ENCODE results near the gene TMUB1.

TMUB1 gene

GRCh38 chr7:151103973-151104372, 20.7 kb upstream of the TMUB1 start:
- no peak for DNase-seq (ENCODE audit: low read depth)

- no peak for DNase-seq (ENCODE audit: low read depth)
These were observed 19.7 kb upstream of the TMUB1 start for GRCh38 chr7:151102991-151103390.

- no peak for DNase-seq (ENCODE audit: low read depth)
These were observed 18.5 kb upstream of the TMUB1 start for GRCh38 chr7:151101621-151102396.

DNA sequence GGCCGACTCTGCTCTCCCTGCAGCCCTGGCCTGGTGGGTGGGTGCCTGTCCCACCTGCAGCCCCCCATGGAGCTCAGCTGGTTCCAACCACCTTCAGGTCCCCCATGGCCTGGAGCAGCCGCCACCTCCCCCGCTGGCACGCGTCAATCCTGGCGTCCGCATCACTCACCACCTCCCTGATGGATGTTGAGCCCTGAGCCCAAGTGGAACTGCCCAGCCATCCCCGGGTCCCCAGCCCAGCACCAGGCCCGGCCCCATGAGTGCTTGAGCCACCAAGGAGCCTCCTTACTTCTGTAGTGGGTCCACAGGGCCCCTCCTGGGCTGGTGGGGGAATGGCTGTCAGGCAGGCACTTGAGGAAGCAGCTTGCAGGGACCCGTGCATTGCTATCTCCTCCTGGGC, 17.6 kb upstream of the TMUB1 start:
- DNase-seq (ENCODE audit: low read depth), result no peak

GRCh38 chr7:151099486-151100211, 16.4 kb upstream of the TMUB1 start:
- no peak for DNase-seq (ENCODE audit: low read depth)

GRCh38 chr7:151095828-151096475, 12.7 kb upstream of the TMUB1 start:
- no peak for DNase-seq (ENCODE audit: low read depth)

- DNase-seq (ENCODE audit: low read depth), result no peak
These were observed 12.0 kb upstream of the TMUB1 start for GRCh38 chr7:151095123-151095797.

DNA sequence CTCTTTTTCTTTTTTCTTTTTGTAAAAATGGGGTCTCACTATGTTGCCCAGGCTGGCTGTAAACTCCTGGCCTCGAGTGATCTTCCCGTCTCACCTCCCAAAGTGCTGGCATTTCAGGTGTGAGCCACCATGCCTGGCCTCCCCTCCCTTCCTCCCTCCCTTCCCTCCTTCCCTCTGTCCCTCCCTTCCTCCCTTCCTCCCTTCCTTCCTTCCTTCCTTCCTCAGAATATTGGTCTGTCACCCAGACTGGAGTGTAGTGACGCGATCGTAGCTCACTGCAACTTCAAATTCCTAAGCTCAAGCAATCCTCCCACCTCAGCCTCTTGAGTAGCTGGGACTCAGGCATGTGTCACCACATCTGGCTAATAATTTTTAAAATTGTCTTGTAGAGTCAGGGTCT, 11.4 kb upstream of the TMUB1 start:
- no peak for DNase-seq (ENCODE audit: low read depth)

DNA sequence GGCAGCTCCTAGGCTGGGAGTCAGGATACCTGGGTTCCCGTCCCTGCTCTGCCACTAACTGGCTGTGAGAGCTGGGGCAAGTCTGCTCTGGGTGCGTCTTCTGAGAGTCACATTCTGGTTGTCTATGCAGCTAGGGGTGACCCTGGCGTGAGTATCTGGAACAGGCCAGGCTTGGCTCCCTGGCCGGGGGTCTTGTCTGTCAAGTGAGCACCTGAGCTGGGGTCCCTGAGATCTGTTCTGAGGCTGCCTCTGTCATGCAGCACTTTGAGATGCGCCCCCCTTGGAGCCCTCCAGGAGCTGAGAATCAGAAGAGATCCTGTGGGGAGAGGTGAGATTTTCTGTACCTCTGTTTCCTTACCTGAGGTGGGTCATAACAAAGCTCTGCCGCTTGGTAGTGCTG, 10.5 kb upstream of the TMUB1 start:
- no peak for DNase-seq (ENCODE audit: low read depth)

DNA sequence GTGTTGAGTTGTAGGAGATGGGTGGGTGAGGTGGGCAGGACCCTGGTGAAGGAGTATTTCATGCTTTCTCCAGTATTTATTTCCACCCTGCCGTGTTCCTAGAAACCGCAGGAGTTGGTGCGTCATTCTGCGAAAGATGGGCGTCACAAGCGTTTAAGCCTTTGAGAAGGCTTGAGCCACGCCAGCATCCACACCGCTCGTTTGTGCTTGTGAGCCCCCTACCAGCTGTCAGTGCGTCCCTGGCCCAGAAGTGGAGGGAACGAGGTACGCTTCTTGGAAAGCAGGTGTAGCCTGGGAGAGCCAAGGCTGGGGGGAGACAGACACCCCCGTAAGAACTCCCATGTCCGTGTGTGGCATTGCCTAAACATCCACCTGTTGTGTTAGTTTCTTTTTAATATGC, 8.7 kb upstream of the TMUB1 start:
- DNase-seq (ENCODE audit: low read depth), result no peak

DNA sequence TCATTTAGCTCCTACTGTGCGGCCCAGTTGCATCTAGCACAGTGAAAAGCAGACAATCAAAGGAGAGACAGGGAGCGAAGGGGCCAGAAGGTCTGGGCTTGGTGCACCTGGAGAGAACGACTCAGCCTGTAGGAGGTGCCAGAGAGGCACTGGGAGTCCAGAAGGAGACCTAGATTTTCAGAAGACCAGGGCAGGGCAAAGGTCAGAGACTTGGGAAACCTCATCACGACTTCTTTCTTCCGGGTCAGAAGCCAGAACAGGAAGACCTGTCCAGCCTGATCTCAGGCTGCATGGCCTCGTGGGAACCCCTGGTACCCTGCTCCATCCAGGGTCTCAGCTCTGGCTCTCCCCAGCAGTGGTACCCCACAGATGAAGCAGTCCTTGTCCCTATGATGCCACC, 8.1 kb upstream of the TMUB1 start:
- DNase-seq (ENCODE audit: low read depth), result no peak

DNA sequence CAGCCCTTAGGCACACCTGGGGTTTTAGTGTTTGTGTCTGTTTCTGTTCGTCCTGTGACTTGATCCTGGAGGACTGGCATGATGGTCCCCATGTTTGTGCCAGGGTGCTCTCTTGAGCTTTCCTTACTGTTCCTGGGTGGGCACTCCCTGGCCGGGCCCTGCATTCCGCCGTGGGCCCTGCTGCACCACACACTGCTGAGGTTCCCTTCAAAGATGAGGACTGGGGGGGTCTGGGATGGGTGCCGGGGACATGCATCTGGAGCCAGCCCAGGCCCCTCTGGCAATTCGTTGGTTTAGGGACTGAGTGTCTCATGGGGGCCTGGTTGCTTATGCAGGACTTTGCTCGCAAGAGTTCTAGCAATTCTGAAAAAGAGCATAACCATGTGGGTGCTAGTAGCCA, 7.7 kb upstream of the TMUB1 start:
- DNase-seq (ENCODE audit: low read depth), result no peak

GRCh38 chr7:151089893-151090730, 6.8 kb upstream of the TMUB1 start:
- DNase-seq (ENCODE audit: low read depth), result no peak

- no peak for DNase-seq (ENCODE audit: low read depth)
These were observed 5.8 kb upstream of the TMUB1 start for GRCh38 chr7:151088856-151089699.

- DNase-seq (ENCODE audit: low read depth), result no peak
These were observed 4.9 kb upstream of the TMUB1 start for GRCh38 chr7:151088019-151088855.

GRCh38 chr7:151087245-151088018, 4.1 kb upstream of the TMUB1 start:
- DNase-seq (ENCODE audit: low read depth), result no peak

DNA sequence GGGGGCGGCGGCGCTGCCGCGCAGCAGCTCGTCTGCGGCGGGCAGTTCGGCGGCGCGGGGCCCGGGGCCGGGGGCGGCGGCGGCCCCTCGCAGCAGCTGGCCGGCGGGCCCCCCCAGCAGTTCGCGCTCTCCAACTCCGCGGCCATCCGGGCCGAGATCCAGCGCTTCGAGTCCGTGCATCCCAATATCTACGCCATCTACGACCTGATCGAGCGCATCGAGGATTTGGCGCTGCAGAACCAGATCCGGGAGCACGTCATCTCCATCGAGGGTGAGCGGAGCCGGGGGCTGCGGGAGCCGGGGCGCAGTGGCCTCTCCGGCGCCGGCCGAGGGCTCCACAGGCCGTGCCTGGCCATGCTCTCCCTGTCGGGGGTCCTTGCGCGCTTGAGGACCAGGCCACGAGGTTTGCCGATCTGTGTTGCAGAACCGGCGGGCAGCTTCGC, 3.5 kb upstream of the TMUB1 start:
- DNase-seq (ENCODE audit: low read depth), result no peak

DNA sequence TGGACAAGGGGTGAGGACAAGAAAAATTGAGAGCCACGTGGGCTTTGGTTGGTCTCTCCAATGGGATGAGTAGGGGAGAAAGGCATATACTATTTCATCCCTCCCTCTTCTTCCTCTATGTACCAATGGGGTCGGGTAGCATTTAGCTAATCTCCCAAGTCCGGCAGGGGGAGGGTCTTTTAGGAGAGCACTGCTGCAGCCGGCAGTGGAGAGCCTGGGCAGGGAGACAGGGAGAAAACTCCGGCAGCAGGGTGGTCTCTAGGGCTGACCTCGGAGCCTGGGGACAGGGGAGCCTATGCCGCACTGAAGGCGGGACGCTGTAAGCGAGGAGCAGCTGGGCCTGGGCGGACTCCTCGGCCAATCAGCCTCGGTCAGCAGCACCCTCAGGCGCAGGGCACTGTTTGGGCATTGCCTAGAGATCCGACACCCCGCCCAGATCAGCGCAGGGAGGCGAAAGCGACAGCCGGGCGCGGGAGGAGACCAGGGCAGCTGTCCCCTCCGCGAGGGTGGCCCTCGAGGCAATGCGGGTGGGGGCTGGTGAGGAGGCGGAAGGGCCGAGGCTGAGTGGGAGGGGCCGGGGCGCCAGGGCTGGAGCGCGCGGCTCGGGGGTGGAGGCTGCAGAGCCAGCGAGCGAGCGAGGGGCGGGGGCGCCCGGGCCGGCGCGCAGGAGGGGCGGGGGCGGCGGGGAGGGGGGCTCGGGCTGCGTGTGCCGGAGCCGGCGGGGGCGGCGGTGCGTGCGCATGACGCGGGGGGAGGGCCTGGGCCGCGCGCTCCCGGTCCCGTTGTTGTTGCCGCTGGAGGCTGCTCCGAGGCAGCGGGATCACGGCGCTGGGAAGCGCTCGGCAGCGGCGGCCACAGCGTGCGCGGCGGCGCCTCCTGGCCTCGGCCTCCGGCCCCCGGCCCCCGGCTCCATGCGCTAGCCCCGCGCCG, 2.7 kb upstream of the TMUB1 start, which contains the start of gene AGAP3:
TSS of gene AGAP3 (plus strand) at position 785 of the 930 bp plus-strand sequence. CDS start 267 bp downstream, outside the sequence.
- DNase-seq (ENCODE audit: low read depth), result peak; percentile 51

All from stimulated activated CD4-positive, alpha-beta T cell treated with anti-CD3 and anti-CD28 coated beads, Interleukin-2, amount 100 ng/mL, for 4 hours (primary cell).